Loucy (cell line): ENCODE data around the gene MCU.

Experiments
- H2AFZ ChIP-seq: fragments of 200-600 bp; sonication (generic); 2 replicates; pipeline ENCODE4 v1.6.0; 2016; ENCODE audit warnings: antibody characterized with exemption, mild to moderate bottlenecking, low read length, moderate library complexity
- H3F3A ChIP-seq: fragments of 200-600 bp; 2 replicates; pipeline ENCODE4 v1.6.0; 2016; ENCODE audit warnings: antibody characterized with exemption, low read depth, mild to moderate bottlenecking
- H3K27me3 ChIP-seq: fragments of 200-600 bp; sonication (generic); 2 replicates; pipeline ENCODE4 v1.6.1; 2014; ENCODE audit warnings: low read length, mild to moderate bottlenecking; ENCODE audit not compliant: insufficient read depth, poor library complexity, severe bottlenecking
- H3K36me3 ChIP-seq: fragments of 200-600 bp; sonication (generic); 2 replicates; pipeline ENCODE4 v1.6.1; 2016; ENCODE audit warnings: low read length; ENCODE audit not compliant: insufficient read depth
- H3K4me1 ChIP-seq: fragments of 200-600 bp; sonication (generic); 2 replicates; pipeline ENCODE4 v1.5.1; 2014; ENCODE audit warnings: low read length, mild to moderate bottlenecking; ENCODE audit not compliant: insufficient read depth, poor library complexity, severe bottlenecking
- H3K4me2 ChIP-seq: fragments of 200-600 bp; sonication (generic); 2 replicates; pipeline ENCODE4 v1.6.0; 2014; ENCODE audit warnings: antibody characterized with exemption, low read length, low read depth, mild to moderate bottlenecking; ENCODE audit not compliant: poor library complexity, severe bottlenecking
- H3K4me3 ChIP-seq: fragments of 200-600 bp; sonication (generic); 2 replicates; pipeline ENCODE4 v1.5.1; 2014; ENCODE audit warnings: low read length, mild to moderate bottlenecking, mixed read lengths; ENCODE audit not compliant: poor library complexity, severe bottlenecking
- H3K79me2 ChIP-seq: fragments of 200-600 bp; sonication (generic); 2 replicates; pipeline ENCODE4 v1.6.1; 2014; ENCODE audit warnings: low read length; ENCODE audit not compliant: insufficient read depth
- H3K9ac ChIP-seq: fragments of 200-600 bp; sonication (generic); 2 replicates; pipeline ENCODE4 v1.6.0; 2014; ENCODE audit warnings: mild to moderate bottlenecking, low read depth, low read length, moderate library complexity; ENCODE audit not compliant: poor library complexity, severe bottlenecking
- H3K9me2 ChIP-seq: fragments of 200-600 bp; sonication (generic); replicated peaks from 2 replicates; pipeline ENCODE4 v1.6.1; 2016; ENCODE audit warnings: low read depth, low read length, mixed read lengths
- H3K9me3 ChIP-seq: fragments of 200-600 bp; sonication (generic); 2 replicates; pipeline ENCODE4 v1.6.1; 2014; ENCODE audit warnings: mild to moderate bottlenecking, antibody characterized with exemption, low read length, low read depth; ENCODE audit not compliant: insufficient read depth
- H4K20me1 ChIP-seq: fragments of 200-600 bp; sonication (generic); 2 replicates; pipeline ENCODE4 v1.6.0; 2014; ENCODE audit warnings: antibody characterized with exemption, low read length, mild to moderate bottlenecking; ENCODE audit not compliant: insufficient read depth, poor library complexity, severe bottlenecking
- CTCF ChIP-seq: fragments of 200-600 bp; sonication (generic); conservative IDR thresholded peaks from 2 replicates; pipeline ENCODE4 v1.5.1; 2014; ENCODE audit warnings: mild to moderate bottlenecking, antibody characterized with exemption, low read length
- EZH2phosphoT487 ChIP-seq: fragments of 200-600 bp; IDR thresholded peaks from 2 replicates; pipeline ENCODE4 v1.6.1; 2018; ENCODE audit warnings: antibody characterized with exemption, mild to moderate bottlenecking, moderate library complexity, borderline replicate concordance

MCU gene

GRCh38 chr10:72885953-72886352 lies 194.0 kb downstream of the MCU start:
- Histone ChIP-seq H3K9me3 (no peaks in the 10 kb centered on the region), H3K9me2 (no peaks in the 10 kb centered on the region), H3K4me1 (peaks cover 8% of the 10 kb centered on the region), H3K4me2 (no peak overlapping the region), H3K9ac (no peak overlapping the region), H3K4me3 (no peak overlapping the region), H3K79me2 (no peaks in the 10 kb centered on the region), H3K27me3 (no peaks in the 10 kb centered on the region), H3F3A (no peaks in the 10 kb centered on the region), H2AFZ (no peak overlapping the region), H4K20me1 (no peaks in the 10 kb centered on the region), H3K36me3 (peaks cover 5% of the 10 kb centered on the region; the same call in 1 of the 2 replicates)
- TF ChIP-seq EZH2phosphoT487: no peak
- TF ChIP-seq CTCF: no peak

- no peak overlapping the region for H3K4me2 ChIP-seq
- no peak overlapping the region for H2AFZ ChIP-seq
- H3K27me3 ChIP-seq: no peaks in the 10 kb centered on the region
- no peak overlapping the region for H3K4me3 ChIP-seq
- H3K9ac ChIP-seq: no peak overlapping the region
- H3F3A ChIP-seq: no peaks in the 10 kb centered on the region
- no peaks in the 10 kb centered on the region for H3K79me2 ChIP-seq
- H4K20me1 ChIP-seq: no peaks in the 10 kb centered on the region
- H3K4me1 ChIP-seq: peaks cover 8% of the 10 kb centered on the region
- H3K9me2 ChIP-seq: no peaks in the 10 kb centered on the region
- no peak for TF ChIP-seq CTCF
- no peak for TF ChIP-seq EZH2phosphoT487
- peaks cover 5% of the 10 kb centered on the region; the same call in 1 of the 2 replicates for H3K36me3 ChIP-seq
- no peaks in the 10 kb centered on the region for H3K9me3 ChIP-seq
Observed at GRCh38 chr10:72886621-72887020, 194.7 kb downstream of the MCU start.

GRCh38 chr10:72887043-72887442 lies 195.1 kb downstream of the MCU start:
- no peak overlapping the region for H3K4me2 ChIP-seq
- no peaks in the 10 kb centered on the region for H3F3A ChIP-seq
- no peaks in the 10 kb centered on the region for H3K27me3 ChIP-seq
- no peaks in the 10 kb centered on the region for H3K79me2 ChIP-seq
- H3K36me3 ChIP-seq: peaks cover 5% of the 10 kb centered on the region; the same call in 1 of the 2 replicates
- peaks cover 8% of the 10 kb centered on the region for H3K4me1 ChIP-seq
- H3K4me3 ChIP-seq: no peak overlapping the region
- no peak for TF ChIP-seq EZH2phosphoT487
- no peak for TF ChIP-seq CTCF
- H3K9me2 ChIP-seq: no peaks in the 10 kb centered on the region
- no peak overlapping the region for H2AFZ ChIP-seq
- H3K9ac ChIP-seq: no peak overlapping the region
- H4K20me1 ChIP-seq: no peaks in the 10 kb centered on the region
- no peaks in the 10 kb centered on the region for H3K9me3 ChIP-seq
